Neural cell (in vitro differentiated cells): Measurements from ENCODE around the gene LRP5. TPM values are rescaled to one million over a fixed set of nuclear protein-coding genes. Genes with fewer than 3 reads are reported as not detected.

Source experiments
- H2AFZ ChIP-seq: fragments of 200-600, 300-800 bp; sonication (generic), shearing (Covaris generic); 2 replicates; pipeline ENCODE4 v1.6.0; 2014; ENCODE audit warnings: low read depth, mild to moderate bottlenecking, antibody characterized with exemption, low read length, moderate library complexity
- H3F3A ChIP-seq: fragments of 200-600 bp; shearing (Covaris generic); 2 replicates; pipeline ENCODE4 v1.6.1; 2016; ENCODE audit warnings: mild to moderate bottlenecking, moderate library complexity, mixed read lengths, antibody characterized with exemption, low read length; ENCODE audit not compliant: insufficient read depth, poor library complexity, severe bottlenecking
- H3K27ac ChIP-seq: fragments of 200-600, 300-800 bp; sonication (generic), shearing (Covaris generic); 2 replicates; pipeline ENCODE4 v1.5.1; 2014; ENCODE audit warnings: mild to moderate bottlenecking, low read length, moderate library complexity
- H3K27me3 ChIP-seq: fragments of 300-800, 200-600 bp; sonication (generic), shearing (Covaris generic); 2 replicates; pipeline ENCODE4 v1.6.0; 2014; ENCODE audit warnings: mild to moderate bottlenecking, low read depth, low read length, moderate library complexity; ENCODE audit not compliant: insufficient read depth
- H3K36me3 ChIP-seq: fragments of 300-800, 200-600 bp; sonication (generic), shearing (Covaris generic); 2 replicates; pipeline ENCODE4 v1.5.1; 2014; ENCODE audit warnings: mild to moderate bottlenecking, antibody characterized with exemption, low read length, moderate library complexity; ENCODE audit not compliant: insufficient read depth
- H3K4me2 ChIP-seq: fragments of 300-800, 200-600 bp; sonication (generic), shearing (Covaris generic); 2 replicates; pipeline ENCODE4 v1.6.0; 2014; ENCODE audit warnings: mild to moderate bottlenecking, low read length
- H3K4me3 ChIP-seq: fragments of 300-800, 200-600 bp; sonication (generic), shearing (Covaris generic); 2 replicates; pipeline ENCODE4 v1.5.1; 2014; ENCODE audit warnings: mild to moderate bottlenecking, low read length, moderate library complexity
- H3K79me2 ChIP-seq: fragments of 200-600 bp; shearing (Covaris generic); replicated peaks from 2 replicates; pipeline ENCODE4 v1.6.0; 2014; ENCODE audit warnings: mild to moderate bottlenecking, low read length, moderate library complexity; ENCODE audit not compliant: insufficient read depth
- H3K9ac ChIP-seq: fragments of 300-800, 200-600 bp; sonication (generic), shearing (Covaris generic); 2 replicates; pipeline ENCODE4 v1.6.1; 2016; ENCODE audit warnings: mild to moderate bottlenecking, low read length, mixed read lengths
- H3K9me2 ChIP-seq: fragments of 200-600 bp; shearing (Covaris generic); 2 replicates; pipeline ENCODE4 v1.6.1; 2016; ENCODE audit warnings: mild to moderate bottlenecking, low read length, mixed read lengths; ENCODE audit not compliant: insufficient read depth
- H3K9me3 ChIP-seq: fragments of 200-600, 300-800 bp; sonication (generic), shearing (Covaris generic); 2 replicates; pipeline ENCODE4 v1.6.1; 2016; ENCODE audit warnings: mild to moderate bottlenecking, mixed run types, low read length, moderate library complexity, mixed read lengths
- H4K20me1 ChIP-seq: fragments of 200-600 bp; shearing (Covaris generic); 2 replicates; pipeline ENCODE4 v1.6.1; 2016; ENCODE audit warnings: mild to moderate bottlenecking, mixed run types; ENCODE audit not compliant: insufficient read depth
- EP300 ChIP-seq: fragments of 450-650 bp; conservative IDR thresholded peaks from 2 replicates; pipeline ENCODE4 v1.6.1; 2014; ENCODE audit warnings: antibody characterized with exemption, mild to moderate bottlenecking, moderate library complexity; ENCODE audit not compliant: poor library complexity, severe bottlenecking
- EZH2 ChIP-seq: fragments of 200-600, 300-800 bp; shearing (Covaris generic), sonication (generic); IDR thresholded peaks from 2 replicates; pipeline ENCODE4 v1.6.1; 2014; ENCODE audit warnings: antibody characterized with exemption, low read length, borderline replicate concordance, mild to moderate bottlenecking; ENCODE audit not compliant: insufficient read depth, poor library complexity, severe bottlenecking
- MXI1 ChIP-seq: fragments of 450-650 bp; conservative IDR thresholded peaks from 2 replicates; pipeline ENCODE4 v1.6.1; 2014; ENCODE audit warnings: antibody characterized with exemption, mild to moderate bottlenecking; ENCODE audit not compliant: poor library complexity, severe bottlenecking
- POLR2AphosphoS5 ChIP-seq: IDR thresholded peaks from 2 replicates; pipeline ENCODE4 v1.6.1; 2012
- RAD21 ChIP-seq: fragments of 450-650 bp; conservative IDR thresholded peaks from 2 replicates; pipeline ENCODE4 v1.6.1; 2014; ENCODE audit warnings: antibody characterized with exemption, mild to moderate bottlenecking, moderate library complexity
- SMC3 ChIP-seq: fragments of 450-650 bp; conservative IDR thresholded peaks from 2 replicates; pipeline ENCODE4 v1.6.1; 2014; ENCODE audit warnings: antibody characterized with exemption, mild to moderate bottlenecking, moderate library complexity; ENCODE audit not compliant: poor library complexity
- TAF1 ChIP-seq: IDR thresholded peaks from 2 replicates; pipeline ENCODE4 v1.6.1; 2012; ENCODE audit warnings: low read depth
- polyA plus RNA-seq: library from polyadenylated mRNA; depleted of rRNA; stranded (reverse); fragments of >200 nt; gene quantifications from 2 replicates; pipeline ENCODE4 v1.2.3, GENCODE V29; 2014
- TF ChIP-seq, protein P1 (sequence below): fragments of 450-650 bp; IDR thresholded peaks from 2 replicates; pipeline ENCODE4 v1.5.1; 2014; ENCODE audit warnings: antibody characterized with exemption, mild to moderate bottlenecking, moderate library complexity; ENCODE audit not compliant: poor library complexity, severe bottlenecking
- TF ChIP-seq, protein P2 (sequence below): IDR thresholded peaks from 2 replicates; pipeline ENCODE4 v1.6.1; 2012; ENCODE audit warnings: borderline replicate concordance

LRP5 gene
- polyA plus RNA-seq, 1 donor from 2014 or later = 3.0 TPM

DNA sequence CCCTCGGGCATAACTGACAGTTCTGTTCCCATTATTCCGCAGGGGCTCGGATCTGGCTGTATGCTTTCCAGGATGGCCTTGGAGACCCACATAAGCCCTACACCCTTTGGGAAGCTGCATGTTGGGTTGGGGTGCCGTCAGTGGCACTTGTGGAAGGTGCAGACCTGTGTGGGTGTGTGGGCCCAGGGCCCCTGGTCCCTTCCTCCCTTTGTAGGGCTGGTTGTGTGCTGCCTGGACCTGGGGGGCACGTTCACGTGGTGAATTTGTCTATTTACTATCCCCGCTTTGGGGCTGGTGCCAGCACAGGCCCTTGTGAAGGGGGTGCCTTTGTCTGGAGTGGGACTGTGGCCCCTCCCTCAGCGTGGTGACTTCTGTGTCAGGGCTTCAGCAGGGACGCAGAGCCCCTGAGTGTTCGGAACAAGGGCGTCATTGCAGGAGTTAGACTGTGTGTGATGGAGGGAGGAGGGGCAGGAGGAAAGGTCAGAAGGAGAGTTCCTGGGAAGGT, 133.2 kb downstream of the LRP5 start:
- Histone ChIP-seq H3K9ac (no peak overlapping the region), H3K9me3 (no peaks in the 10 kb centered on the region), H3K4me2 (no peak overlapping the region), H3F3A (no peaks in the 10 kb centered on the region), H2AFZ (no peak overlapping the region), H3K36me3 (no peaks in the 10 kb centered on the region), H4K20me1 (no peaks in the 10 kb centered on the region), H3K79me2 (no peaks in the 10 kb centered on the region), H3K27ac (no peak overlapping the region), H3K27me3 (no peaks in the 10 kb centered on the region), H3K9me2 (no peaks in the 10 kb centered on the region), H3K4me3 (no peak overlapping the region)
- TF ChIP-seq TAF1 = no peak
- no peak for TF ChIP-seq SMC3

DNA sequence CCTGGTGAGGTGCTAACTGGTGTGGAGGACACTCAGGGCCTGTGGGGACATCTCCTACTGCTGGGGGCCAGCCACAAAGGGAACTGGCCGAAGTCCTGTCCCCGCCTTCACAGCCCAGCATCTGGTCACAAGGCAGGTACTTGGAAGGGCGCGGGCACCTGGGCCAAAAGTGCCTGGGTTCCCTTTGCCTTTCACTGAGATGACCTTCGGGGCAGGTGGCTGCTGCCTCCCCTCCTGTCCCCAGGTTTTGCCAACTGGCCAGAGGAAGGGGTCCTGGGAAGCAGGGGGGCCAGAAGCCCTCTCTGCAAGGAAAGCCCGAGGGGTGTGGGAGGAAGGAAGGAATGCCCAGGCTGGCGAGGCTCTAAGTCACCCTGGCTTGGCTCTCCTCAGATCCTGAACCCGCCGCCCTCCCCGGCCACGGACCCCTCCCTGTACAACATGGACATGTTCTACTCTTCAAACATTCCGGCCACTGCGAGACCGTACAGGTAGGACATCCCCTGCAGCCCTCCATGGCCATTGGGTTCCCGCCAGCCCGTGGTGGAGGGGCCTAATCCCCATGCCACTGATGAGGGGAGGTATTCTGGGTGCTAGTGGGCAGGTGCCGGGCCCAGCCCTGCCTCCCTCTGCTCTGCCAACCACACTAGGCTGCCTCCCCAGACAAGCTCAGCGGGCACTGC, 133.8 kb downstream of the LRP5 start:
- Histone ChIP-seq H3K79me2 (no peaks in the 10 kb centered on the region), H3K9me3 (no peaks in the 10 kb centered on the region), H3K36me3 (no peaks in the 10 kb centered on the region), H3K27ac (no peak overlapping the region), H4K20me1 (no peaks in the 10 kb centered on the region), H3F3A (no peaks in the 10 kb centered on the region), H3K4me3 (no peak overlapping the region), H3K27me3 (no peaks in the 10 kb centered on the region), H3K9me2 (no peaks in the 10 kb centered on the region), H3K9ac (no peak overlapping the region), H2AFZ (no peak overlapping the region), H3K4me2 (no peak overlapping the region)
- TF ChIP-seq EP300 (no peak), MXI1 (no peak), TAF1 (no peak), SMC3 (no peak), RAD21 (no peak), POLR2AphosphoS5 (no peak), EZH2 (no peak)
- TF ChIP-seq, protein P1, sequence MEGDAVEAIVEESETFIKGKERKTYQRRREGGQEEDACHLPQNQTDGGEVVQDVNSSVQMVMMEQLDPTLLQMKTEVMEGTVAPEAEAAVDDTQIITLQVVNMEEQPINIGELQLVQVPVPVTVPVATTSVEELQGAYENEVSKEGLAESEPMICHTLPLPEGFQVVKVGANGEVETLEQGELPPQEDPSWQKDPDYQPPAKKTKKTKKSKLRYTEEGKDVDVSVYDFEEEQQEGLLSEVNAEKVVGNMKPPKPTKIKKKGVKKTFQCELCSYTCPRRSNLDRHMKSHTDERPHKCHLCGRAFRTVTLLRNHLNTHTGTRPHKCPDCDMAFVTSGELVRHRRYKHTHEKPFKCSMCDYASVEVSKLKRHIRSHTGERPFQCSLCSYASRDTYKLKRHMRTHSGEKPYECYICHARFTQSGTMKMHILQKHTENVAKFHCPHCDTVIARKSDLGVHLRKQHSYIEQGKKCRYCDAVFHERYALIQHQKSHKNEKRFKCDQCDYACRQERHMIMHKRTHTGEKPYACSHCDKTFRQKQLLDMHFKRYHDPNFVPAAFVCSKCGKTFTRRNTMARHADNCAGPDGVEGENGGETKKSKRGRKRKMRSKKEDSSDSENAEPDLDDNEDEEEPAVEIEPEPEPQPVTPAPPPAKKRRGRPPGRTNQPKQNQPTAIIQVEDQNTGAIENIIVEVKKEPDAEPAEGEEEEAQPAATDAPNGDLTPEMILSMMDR = no peak
- TF ChIP-seq, protein P2, sequence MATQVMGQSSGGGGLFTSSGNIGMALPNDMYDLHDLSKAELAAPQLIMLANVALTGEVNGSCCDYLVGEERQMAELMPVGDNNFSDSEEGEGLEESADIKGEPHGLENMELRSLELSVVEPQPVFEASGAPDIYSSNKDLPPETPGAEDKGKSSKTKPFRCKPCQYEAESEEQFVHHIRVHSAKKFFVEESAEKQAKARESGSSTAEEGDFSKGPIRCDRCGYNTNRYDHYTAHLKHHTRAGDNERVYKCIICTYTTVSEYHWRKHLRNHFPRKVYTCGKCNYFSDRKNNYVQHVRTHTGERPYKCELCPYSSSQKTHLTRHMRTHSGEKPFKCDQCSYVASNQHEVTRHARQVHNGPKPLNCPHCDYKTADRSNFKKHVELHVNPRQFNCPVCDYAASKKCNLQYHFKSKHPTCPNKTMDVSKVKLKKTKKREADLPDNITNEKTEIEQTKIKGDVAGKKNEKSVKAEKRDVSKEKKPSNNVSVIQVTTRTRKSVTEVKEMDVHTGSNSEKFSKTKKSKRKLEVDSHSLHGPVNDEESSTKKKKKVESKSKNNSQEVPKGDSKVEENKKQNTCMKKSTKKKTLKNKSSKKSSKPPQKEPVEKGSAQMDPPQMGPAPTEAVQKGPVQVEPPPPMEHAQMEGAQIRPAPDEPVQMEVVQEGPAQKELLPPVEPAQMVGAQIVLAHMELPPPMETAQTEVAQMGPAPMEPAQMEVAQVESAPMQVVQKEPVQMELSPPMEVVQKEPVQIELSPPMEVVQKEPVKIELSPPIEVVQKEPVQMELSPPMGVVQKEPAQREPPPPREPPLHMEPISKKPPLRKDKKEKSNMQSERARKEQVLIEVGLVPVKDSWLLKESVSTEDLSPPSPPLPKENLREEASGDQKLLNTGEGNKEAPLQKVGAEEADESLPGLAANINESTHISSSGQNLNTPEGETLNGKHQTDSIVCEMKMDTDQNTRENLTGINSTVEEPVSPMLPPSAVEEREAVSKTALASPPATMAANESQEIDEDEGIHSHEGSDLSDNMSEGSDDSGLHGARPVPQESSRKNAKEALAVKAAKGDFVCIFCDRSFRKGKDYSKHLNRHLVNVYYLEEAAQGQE = no peak
